ENCODE results near the gene GASK1A.
A peak's percentile ranks its signal among the peaks of the same experiment; 100 is the strongest.

GASK1A gene

DNA sequence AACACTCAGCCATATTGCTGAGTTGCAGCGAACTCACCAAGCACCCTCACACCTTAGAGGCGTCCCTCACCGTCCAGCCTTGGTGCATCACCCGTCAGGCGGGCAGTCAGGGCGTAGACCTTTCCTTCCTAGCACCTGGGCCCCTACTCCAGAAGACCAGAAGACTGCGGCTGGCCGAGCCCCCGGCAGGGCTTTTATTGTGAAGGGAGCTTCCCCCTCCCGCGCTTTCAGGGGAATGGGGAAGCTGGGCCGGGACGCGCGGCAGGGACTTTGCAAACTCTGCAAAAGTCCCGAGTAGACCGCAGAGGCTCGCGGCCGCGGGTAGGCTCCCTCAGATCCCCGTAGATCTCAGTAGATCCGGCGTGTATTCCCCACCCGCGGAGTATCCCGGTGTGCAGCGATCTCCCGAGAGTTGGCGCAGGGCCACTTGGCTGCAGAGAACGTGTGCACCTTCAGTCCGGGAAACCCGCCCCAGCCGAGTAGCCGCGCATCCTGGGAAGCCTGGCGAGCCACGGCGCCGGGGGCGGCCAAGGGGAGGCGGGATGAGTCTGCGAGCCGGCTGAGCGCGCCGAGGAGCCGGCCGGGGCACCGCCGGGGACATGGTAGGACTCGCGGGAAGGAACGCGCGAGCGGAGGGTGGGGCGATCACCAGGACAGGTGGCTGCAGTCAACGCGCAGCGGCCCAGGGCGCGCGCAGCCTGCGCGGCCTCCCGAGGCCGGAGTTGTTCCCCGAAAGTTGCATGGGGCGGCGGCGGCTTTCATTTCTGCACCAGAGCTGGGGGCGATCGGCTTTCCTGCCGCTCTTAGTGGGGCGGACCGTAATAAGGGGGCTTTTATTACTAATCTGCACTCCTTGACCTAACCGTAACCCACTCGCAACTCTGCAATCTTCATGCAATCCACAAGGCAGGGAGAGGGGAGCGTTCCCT, at the start of gene GASK1A:
GASK1A (plus strand) TSS at position 268 of the 929 bp plus-strand sequence; CDS start at position 600, 332 bp downstream.
- DNase-seq: peak; percentile 44
- Mint-ChIP-seq H3K9me3 (peaks cover 15% of the 10 kb centered on the region), H3K36me3 (no peaks in the 10 kb centered on the region), H3K4me1 (peaks cover 5% of the 10 kb centered on the region), H3K27me3 (peaks cover 62% of the 10 kb centered on the region), H3K27ac (no peak within 1 kb of the TSS), H3K4me3 (peak within 1 kb of the TSS; percentile 55)
- CTCF ChIA-PET: no interaction called here

- H3K27me3 Mint-ChIP-seq: no peaks in the 10 kb centered on the region
- CTCF ChIA-PET: no interaction called here
- no peak for DNase-seq
- H3K4me3 Mint-ChIP-seq: no peak overlapping the region
- peaks cover 29% of the 10 kb centered on the region for H3K4me1 Mint-ChIP-seq
- H3K27ac Mint-ChIP-seq: no peak overlapping the region
- H3K36me3 Mint-ChIP-seq: peaks cover 8% of the 10 kb centered on the region
- peaks cover 14% of the 10 kb centered on the region for H3K9me3 Mint-ChIP-seq
Observed at GRCh38 chr3:42934111-42934510, 45.0 kb upstream of the GASK1A start.

- DNase-seq: no peak
- no peaks in the 10 kb centered on the region for H3K27me3 Mint-ChIP-seq
- no peak overlapping the region for H3K27ac Mint-ChIP-seq
- CTCF ChIA-PET: no interaction called here
- no peak overlapping the region for H3K4me3 Mint-ChIP-seq
- H3K9me3 Mint-ChIP-seq: peaks cover 14% of the 10 kb centered on the region
- peaks cover 8% of the 10 kb centered on the region for H3K36me3 Mint-ChIP-seq
- H3K4me1 Mint-ChIP-seq: peaks cover 29% of the 10 kb centered on the region
Observed at GRCh38 chr3:42934910-42935309, 44.2 kb upstream of the GASK1A start.

GRCh38 chr3:42935472-42935871, 43.6 kb upstream of the GASK1A start:
- Mint-ChIP-seq H3K36me3 (peaks cover 8% of the 10 kb centered on the region), H3K27me3 (no peaks in the 10 kb centered on the region), H3K4me1 (peaks cover 29% of the 10 kb centered on the region), H3K9me3 (peaks cover 14% of the 10 kb centered on the region), H3K4me3 (no peak overlapping the region), H3K27ac (no peak overlapping the region)
- CTCF ChIA-PET: no interaction called here
- DNase-seq: peak; percentile 36

GRCh38 chr3:42936157-42936981, 42.7 kb upstream of the GASK1A start:
- peaks cover 8% of the 10 kb centered on the region for H3K36me3 Mint-ChIP-seq
- peaks cover 29% of the 10 kb centered on the region for H3K4me1 Mint-ChIP-seq
- H3K27ac Mint-ChIP-seq: no peak overlapping the region
- CTCF ChIA-PET: no interaction called here
- DNase-seq: peak; percentile 22
- H3K4me3 Mint-ChIP-seq: no peak overlapping the region
- peaks cover 14% of the 10 kb centered on the region for H3K9me3 Mint-ChIP-seq
- no peaks in the 10 kb centered on the region for H3K27me3 Mint-ChIP-seq

GRCh38 chr3:42937334-42937733, 41.8 kb upstream of the GASK1A start:
- peaks cover 29% of the 10 kb centered on the region for H3K4me1 Mint-ChIP-seq
- CTCF ChIA-PET: no interaction called here
- no peak overlapping the region for H3K27ac Mint-ChIP-seq
- no peak overlapping the region for H3K4me3 Mint-ChIP-seq
- no peak for DNase-seq
- peaks cover 8% of the 10 kb centered on the region for H3K36me3 Mint-ChIP-seq
- peaks cover 14% of the 10 kb centered on the region for H3K9me3 Mint-ChIP-seq
- H3K27me3 Mint-ChIP-seq: no peaks in the 10 kb centered on the region

DNA sequence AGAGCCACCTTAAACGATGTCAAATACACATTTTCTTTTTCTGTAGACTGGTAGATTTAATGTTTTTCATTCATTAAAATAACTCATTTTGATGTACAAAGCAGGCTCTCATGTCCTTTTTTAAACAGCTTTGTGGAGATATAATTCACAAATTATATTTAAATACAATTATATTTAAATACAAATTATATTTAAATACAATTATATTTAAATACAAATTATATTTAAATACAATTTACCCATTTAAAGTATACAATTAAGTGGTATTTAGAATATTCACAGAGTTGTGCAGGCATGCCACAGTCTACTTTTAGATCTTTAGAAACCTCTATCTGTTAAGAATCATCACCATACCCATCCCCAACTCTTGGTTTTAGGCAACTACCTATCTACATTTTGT, 36.4 kb upstream of the GASK1A start:
- no peak overlapping the region for H3K4me3 Mint-ChIP-seq
- H3K27ac Mint-ChIP-seq: no peak overlapping the region
- DNase-seq: no peak
- H3K9me3 Mint-ChIP-seq: no peaks in the 10 kb centered on the region
- no peaks in the 10 kb centered on the region for H3K4me1 Mint-ChIP-seq
- CTCF ChIA-PET: no interaction called here
- no peaks in the 10 kb centered on the region for H3K36me3 Mint-ChIP-seq
- H3K27me3 Mint-ChIP-seq: no peaks in the 10 kb centered on the region

DNA sequence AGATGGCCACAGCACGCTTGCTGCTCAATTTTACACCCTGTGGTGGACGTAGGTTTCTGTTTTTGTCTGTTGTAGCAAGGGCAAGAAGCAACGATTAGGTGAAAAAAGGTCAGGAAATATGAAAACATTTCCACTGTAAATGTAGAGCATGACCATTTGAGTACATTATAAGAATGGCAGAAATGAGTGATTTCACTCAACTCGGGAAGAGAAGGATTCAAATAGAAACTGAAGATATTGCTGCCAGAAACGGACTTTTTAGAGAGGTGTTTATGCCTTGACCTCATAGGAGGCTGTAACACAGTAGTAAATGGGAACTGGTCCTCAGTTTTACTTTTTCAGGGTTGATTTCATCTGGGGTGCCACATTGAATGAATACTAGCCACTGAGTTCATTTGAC, 33.1 kb upstream of the GASK1A start:
- DNase-seq: no peak
- H3K9me3 Mint-ChIP-seq: no peaks in the 10 kb centered on the region
- H3K27ac Mint-ChIP-seq: no peak overlapping the region
- H3K4me3 Mint-ChIP-seq: no peak overlapping the region
- no peaks in the 10 kb centered on the region for H3K36me3 Mint-ChIP-seq
- H3K27me3 Mint-ChIP-seq: no peaks in the 10 kb centered on the region
- no peaks in the 10 kb centered on the region for H3K4me1 Mint-ChIP-seq
- CTCF ChIA-PET: no interaction called here

GRCh38 chr3:42957573-42957972, 21.5 kb upstream of the GASK1A start:
- peaks cover 4% of the 10 kb centered on the region for H3K27me3 Mint-ChIP-seq
- no peak for DNase-seq
- H3K9me3 Mint-ChIP-seq: no peaks in the 10 kb centered on the region
- no peaks in the 10 kb centered on the region for H3K36me3 Mint-ChIP-seq
- no peak overlapping the region for H3K27ac Mint-ChIP-seq
- no peak overlapping the region for H3K4me3 Mint-ChIP-seq
- no peaks in the 10 kb centered on the region for H3K4me1 Mint-ChIP-seq
- CTCF ChIA-PET: interaction anchor here (1.0 kb wide), 1 partner anchor 545 kb away, joined by 3 read pairs; no protein-coding TSS in a partner anchor

GRCh38 chr3:42960282-42960681, 18.8 kb upstream of the GASK1A start:
- H3K4me3 Mint-ChIP-seq: no peak overlapping the region
- CTCF ChIA-PET: interaction anchor here (1.3 to 2.7 kb wide), 4 partner anchors 79 to 129 kb away, joined by 3 to 17 read pairs (median 8); no protein-coding TSS in a partner anchor
- H3K36me3 Mint-ChIP-seq: no peaks in the 10 kb centered on the region
- peaks cover 7% of the 10 kb centered on the region for H3K4me1 Mint-ChIP-seq
- no peak for DNase-seq
- no peak overlapping the region for H3K27ac Mint-ChIP-seq
- peaks cover 4% of the 10 kb centered on the region for H3K27me3 Mint-ChIP-seq
- no peaks in the 10 kb centered on the region for H3K9me3 Mint-ChIP-seq

DNA sequence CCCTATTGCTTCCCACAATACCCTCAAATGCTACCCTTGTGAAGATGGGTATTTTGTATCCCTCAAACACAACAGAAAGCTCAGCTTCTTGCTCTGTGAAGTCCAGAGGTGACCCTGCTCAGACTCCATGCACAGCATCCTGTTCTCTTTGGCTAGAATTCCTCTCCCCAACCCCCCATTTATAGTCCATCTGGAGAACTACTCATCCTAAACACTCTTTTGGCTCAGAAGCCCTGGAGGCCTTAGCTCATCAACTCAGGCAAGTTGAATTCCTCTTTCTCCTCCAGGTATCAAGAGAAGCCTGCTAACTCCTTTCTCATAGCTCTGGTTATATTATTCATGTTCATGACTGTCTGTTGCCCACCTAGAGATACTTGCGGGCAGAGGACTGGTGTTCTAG, 18.3 kb upstream of the GASK1A start:
- CTCF ChIA-PET: interaction anchor here (1.3 to 2.7 kb wide), 8 partner anchors 79 to 417 kb away, joined by 3 to 17 read pairs (median 6); no protein-coding TSS in a partner anchor
- no peak overlapping the region for H3K4me3 Mint-ChIP-seq
- H3K4me1 Mint-ChIP-seq: peaks cover 7% of the 10 kb centered on the region
- peaks cover 4% of the 10 kb centered on the region for H3K27me3 Mint-ChIP-seq
- H3K36me3 Mint-ChIP-seq: no peaks in the 10 kb centered on the region
- H3K27ac Mint-ChIP-seq: no peak overlapping the region
- H3K9me3 Mint-ChIP-seq: no peaks in the 10 kb centered on the region
- no peak for DNase-seq

- no peaks in the 10 kb centered on the region for H3K9me3 Mint-ChIP-seq
- no peak overlapping the region for H3K4me3 Mint-ChIP-seq
- H3K27me3 Mint-ChIP-seq: peaks cover 4% of the 10 kb centered on the region
- H3K27ac Mint-ChIP-seq: no peak overlapping the region
- H3K36me3 Mint-ChIP-seq: no peaks in the 10 kb centered on the region
- peak; percentile 33 for DNase-seq
- H3K4me1 Mint-ChIP-seq: peaks cover 7% of the 10 kb centered on the region
- CTCF ChIA-PET: interaction anchor here (0.6 to 2.7 kb wide), 25 partner anchors 41 to 677 kb away, joined by 3 to 17 read pairs (median 4); no protein-coding TSS in a partner anchor
Observed at GRCh38 chr3:42961633-42962032, 17.5 kb upstream of the GASK1A start.

- Mint-ChIP-seq H3K4me3 (no peak overlapping the region), H3K27ac (no peak overlapping the region), H3K4me1 (peaks cover 7% of the 10 kb centered on the region), H3K36me3 (no peaks in the 10 kb centered on the region), H3K27me3 (peaks cover 4% of the 10 kb centered on the region), H3K9me3 (no peaks in the 10 kb centered on the region)
- no peak for DNase-seq
- CTCF ChIA-PET: interaction anchor here (2.2 kb wide), 1 partner anchor 541 kb away, joined by 13 read pairs; no protein-coding TSS in a partner anchor
Observed at GRCh38 chr3:42963269-42963668, 15.8 kb upstream of the GASK1A start.

- peaks cover 7% of the 10 kb centered on the region for H3K4me1 Mint-ChIP-seq
- H3K4me3 Mint-ChIP-seq: no peak overlapping the region
- H3K27ac Mint-ChIP-seq: no peak overlapping the region
- H3K9me3 Mint-ChIP-seq: no peaks in the 10 kb centered on the region
- no peaks in the 10 kb centered on the region for H3K27me3 Mint-ChIP-seq
- DNase-seq: no peak
- CTCF ChIA-PET: interaction anchor here (1.0 to 1.9 kb wide), 4 partner anchors 107 to 539 kb away, joined by 3 to 5 read pairs (median 4); no protein-coding TSS in a partner anchor
- H3K36me3 Mint-ChIP-seq: no peaks in the 10 kb centered on the region
Observed at GRCh38 chr3:42964266-42964665, 14.8 kb upstream of the GASK1A start.

All from activated naive CD4-positive, alpha-beta T cell treated with anti-CD3 and anti-CD28 coated beads, Interleukin-2, amount 10 ng/mL, durations not matched to agents 7 days and 5 days (primary cell).